Activated T-cell treated with anti-CD3 and anti-CD28 coated beads, Interleukin-2, amount 50 U/mL, for 72 hours (primary cell): ENCODE results near the gene ARMC8. TPM values are rescaled to one million over a fixed set of nuclear protein-coding genes. Genes with fewer than 3 reads are reported as not detected.

ENCODE experiments used
- ATAC-seq, 2 donors: fragments of 150-1000 bp; cut with Tn5 transposase; replicated peaks in 1 of 2; 2 replicates each; pipeline ENCODE4 v1.10.0; 2021; ENCODE audit warnings: moderate library complexity in 2 of 2, mild to moderate bottlenecking in 1 of 2
- DNase-seq, 2 donors: peaks; one replicate each; pipeline ENCODE4 v3.0.0; 2021 to 2022; ENCODE audit warnings: mixed read lengths in 1 of 2
- H3K27ac Mint-ChIP-seq: one replicate; pipeline ENCODE4 v1.8.0; 2022; ENCODE audit warnings: mild to moderate bottlenecking, moderate library complexity, mixed read lengths
- H3K27me3 Mint-ChIP-seq: one replicate; pipeline ENCODE4 v1.8.0; 2022; ENCODE audit warnings: low read depth, mixed read lengths
- H3K36me3 Mint-ChIP-seq, 2 donors: one replicate each; pipeline ENCODE4 v1.8.0; 2022; ENCODE audit warnings: mixed read lengths in 2 of 2, mild to moderate bottlenecking in 1 of 2; ENCODE audit not compliant: insufficient read depth in 2 of 2
- H3K4me1 Mint-ChIP-seq: one replicate; pipeline ENCODE4 v1.8.0; 2022; ENCODE audit warnings: low read depth, mixed read lengths
- H3K4me3 Mint-ChIP-seq, 2 donors: one replicate each; pipeline ENCODE4 v1.8.0; 2022; ENCODE audit warnings: mild to moderate bottlenecking in 2 of 2, mixed read lengths in 2 of 2, moderate library complexity in 2 of 2
- H3K9me3 Mint-ChIP-seq, 2 donors: one replicate each; pipeline ENCODE4 v1.8.0; 2022; ENCODE audit warnings: mixed read lengths in 2 of 2
- total RNA-seq, 2 donors: library from RNA; stranded (reverse); gene quantifications; one replicate each; pipeline ENCODE4 v1.2.3, GENCODE V29; 2022

ARMC8 gene
- total RNA-seq, 2 donors from 2014 or later = 36.8 to 40.2 TPM

DNA sequence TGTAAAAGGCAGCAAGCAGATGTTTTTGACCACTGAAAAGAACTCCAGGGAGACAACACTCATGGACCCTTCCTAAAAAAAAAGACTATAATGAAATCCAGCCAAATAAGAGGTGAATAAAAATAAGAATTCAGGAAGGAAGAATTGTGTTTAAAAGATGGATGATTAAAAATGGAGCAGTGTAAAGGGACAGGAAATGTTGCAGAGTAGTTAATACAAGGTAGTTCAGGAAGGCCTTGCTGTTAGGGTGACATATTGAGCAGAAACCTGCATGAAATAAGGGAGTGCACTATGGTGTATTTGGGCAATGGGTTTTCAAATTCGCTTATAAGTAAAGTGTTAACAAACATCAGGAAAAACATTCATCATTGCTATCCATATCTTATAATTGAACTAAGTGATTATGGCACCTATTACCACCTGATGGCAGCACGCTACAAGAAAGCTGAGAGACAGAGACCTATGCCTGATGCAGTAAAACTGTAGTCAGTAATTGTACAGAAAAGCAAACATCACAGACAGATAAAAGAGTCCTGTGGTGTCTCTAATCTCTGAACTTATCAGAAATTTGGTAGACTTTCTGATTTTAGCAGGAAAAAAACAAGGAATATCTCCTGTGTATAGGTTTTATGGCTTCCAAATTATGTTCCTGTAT is 6.6 kb upstream of the ARMC8 start:
- DNase-seq = peak; percentile 26 to 31
- Mint-ChIP-seq H3K36me3 (peaks cover 0 to 3% of the 10 kb centered on the region in 2 donors), H3K9me3 (no peaks in the 10 kb centered on the region), H3K27ac (no peak overlapping the region), H3K4me1 (peaks cover 1% of the 10 kb centered on the region), H3K4me3 (no peak overlapping the region), H3K27me3 (peaks cover 20% of the 10 kb centered on the region)
- peak; percentile 80 to 89 for ATAC-seq

GRCh38 chr3:138184994-138185393 is 2.1 kb upstream of the ARMC8 start:
- Mint-ChIP-seq H3K27ac (no peak overlapping the region), H3K4me3 (no peak overlapping the region), H3K4me1 (peaks cover 29% of the 10 kb centered on the region), H3K36me3 (peaks cover 0 to 4% of the 10 kb centered on the region in 2 donors), H3K27me3 (peaks cover 20% of the 10 kb centered on the region), H3K9me3 (no peaks in the 10 kb centered on the region)
- DNase-seq = no peak
- no peak for ATAC-seq

- no peak for ATAC-seq
- H3K27me3 Mint-ChIP-seq = peaks cover 20% of the 10 kb centered on the region
- H3K4me1 Mint-ChIP-seq = peaks cover 30% of the 10 kb centered on the region
- H3K27ac Mint-ChIP-seq = peak overlapping the region; percentile 68
- peak overlapping the region; percentile 92 to 97 for H3K4me3 Mint-ChIP-seq
- no peaks in the 10 kb centered on the region for H3K9me3 Mint-ChIP-seq
- no peak for DNase-seq
- peaks cover 0 to 4% of the 10 kb centered on the region in 2 donors for H3K36me3 Mint-ChIP-seq
These were observed 880 bp upstream of the ARMC8 start for GRCh38 chr3:138186221-138186620.

- H3K4me1 Mint-ChIP-seq = peaks cover 37% of the 10 kb centered on the region
- H3K4me3 Mint-ChIP-seq = peak overlapping the region; percentile 92 to 97
- H3K9me3 Mint-ChIP-seq = no peaks in the 10 kb centered on the region
- H3K27me3 Mint-ChIP-seq = peaks cover 20% of the 10 kb centered on the region
- DNase-seq (peak; percentile 90 to 91), ATAC-seq (peak; percentile 92)
- peak overlapping the region; percentile 99 for H3K27ac Mint-ChIP-seq
- H3K36me3 Mint-ChIP-seq = peaks cover 0 to 4% of the 10 kb centered on the region in 2 donors
These were observed 252 bp upstream of the ARMC8 start for GRCh38 chr3:138186803-138187295.

DNA sequence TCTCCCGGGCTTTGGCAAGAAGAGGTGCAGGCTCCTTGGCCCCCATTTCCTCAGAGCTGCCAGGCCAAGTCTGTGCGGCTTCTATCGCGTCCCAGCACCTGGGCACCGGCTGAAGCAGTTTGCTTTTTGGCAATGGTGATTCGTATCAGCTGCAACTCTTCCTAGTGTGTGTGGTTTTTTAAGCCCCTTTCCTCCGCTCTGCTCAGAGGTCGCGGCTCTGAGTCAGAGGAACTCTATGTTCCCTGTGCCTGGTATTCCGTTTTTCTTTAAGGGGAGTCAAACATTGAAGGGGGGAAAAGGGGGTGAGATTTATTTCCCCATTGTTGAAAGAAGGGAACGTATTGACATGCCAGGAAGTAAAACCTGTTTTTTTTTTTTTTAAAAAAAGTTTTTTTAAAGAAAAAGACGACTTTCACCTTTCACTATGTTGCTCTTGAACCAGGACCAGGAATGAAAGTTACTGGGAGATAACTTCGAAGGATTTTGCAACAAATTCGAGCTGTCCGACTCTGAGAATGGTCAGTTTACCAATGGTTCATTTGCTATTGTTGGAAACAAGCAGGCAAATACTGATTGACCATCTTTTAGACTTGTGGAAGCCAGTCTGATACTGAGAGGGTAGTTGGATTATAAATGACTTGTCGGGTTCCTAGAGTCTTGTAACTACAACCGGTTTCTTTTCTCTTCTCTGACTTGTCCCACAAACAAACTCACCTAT is 1.1 kb downstream of the ARMC8 start:
- H3K27me3 Mint-ChIP-seq = peaks cover 20% of the 10 kb centered on the region
- DNase-seq (no peak), ATAC-seq (peak; percentile 8 to 16)
- H3K9me3 Mint-ChIP-seq = no peaks in the 10 kb centered on the region
- peak overlapping the region; percentile 40 for H3K27ac Mint-ChIP-seq
- peaks cover 0 to 4% of the 10 kb centered on the region in 2 donors for H3K36me3 Mint-ChIP-seq
- H3K4me1 Mint-ChIP-seq = peaks cover 43% of the 10 kb centered on the region
- H3K4me3 Mint-ChIP-seq = peak overlapping the region; percentile 92 to 97

- Mint-ChIP-seq H3K27me3 (no peaks in the 10 kb centered on the region), H3K36me3 (peaks cover 2 to 10% of the 10 kb centered on the region in 2 donors), H3K27ac (no peak overlapping the region), H3K4me3 (no peak overlapping the region), H3K4me1 (peaks cover 36% of the 10 kb centered on the region), H3K9me3 (no peaks in the 10 kb centered on the region)
- no peak for ATAC-seq
- DNase-seq = no peak
These were observed 8.4 kb downstream of the ARMC8 start for GRCh38 chr3:138195481-138195880.

- peaks cover 2 to 10% of the 10 kb centered on the region in 2 donors for H3K36me3 Mint-ChIP-seq
- peaks cover 41% of the 10 kb centered on the region for H3K4me1 Mint-ChIP-seq
- H3K4me3 Mint-ChIP-seq = no peak overlapping the region
- H3K27me3 Mint-ChIP-seq = no peaks in the 10 kb centered on the region
- H3K27ac Mint-ChIP-seq = no peak overlapping the region
- ATAC-seq (no peak), DNase-seq (no peak)
- no peaks in the 10 kb centered on the region for H3K9me3 Mint-ChIP-seq
These were observed 8.9 kb downstream of the ARMC8 start for GRCh38 chr3:138196023-138196422.

DNA sequence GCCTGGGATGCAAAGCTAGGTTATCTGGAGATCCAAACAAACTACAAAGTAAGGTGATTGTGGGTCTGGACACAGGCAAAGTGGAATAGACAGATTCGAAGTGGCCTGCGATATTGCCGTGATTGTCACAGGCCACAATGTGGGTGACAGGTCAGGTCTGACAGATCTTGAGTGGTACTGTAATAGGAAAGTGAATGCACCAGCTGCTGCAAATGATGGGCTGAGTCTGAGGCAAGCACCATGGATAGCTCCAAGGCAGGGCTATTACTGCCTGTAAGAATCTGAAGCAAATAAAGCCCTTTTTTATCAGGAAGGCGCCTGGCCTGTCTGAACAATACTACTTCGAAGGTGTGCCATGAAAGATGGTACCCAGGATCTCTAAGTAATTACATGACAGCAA is 10.0 kb downstream of the ARMC8 start:
- ATAC-seq (no peak), DNase-seq (no peak)
- no peaks in the 10 kb centered on the region for H3K27me3 Mint-ChIP-seq
- no peak overlapping the region for H3K27ac Mint-ChIP-seq
- peaks cover 34% of the 10 kb centered on the region for H3K4me1 Mint-ChIP-seq
- H3K9me3 Mint-ChIP-seq = no peaks in the 10 kb centered on the region
- peaks cover 2 to 10% of the 10 kb centered on the region in 2 donors for H3K36me3 Mint-ChIP-seq
- H3K4me3 Mint-ChIP-seq = no peak overlapping the region

DNA sequence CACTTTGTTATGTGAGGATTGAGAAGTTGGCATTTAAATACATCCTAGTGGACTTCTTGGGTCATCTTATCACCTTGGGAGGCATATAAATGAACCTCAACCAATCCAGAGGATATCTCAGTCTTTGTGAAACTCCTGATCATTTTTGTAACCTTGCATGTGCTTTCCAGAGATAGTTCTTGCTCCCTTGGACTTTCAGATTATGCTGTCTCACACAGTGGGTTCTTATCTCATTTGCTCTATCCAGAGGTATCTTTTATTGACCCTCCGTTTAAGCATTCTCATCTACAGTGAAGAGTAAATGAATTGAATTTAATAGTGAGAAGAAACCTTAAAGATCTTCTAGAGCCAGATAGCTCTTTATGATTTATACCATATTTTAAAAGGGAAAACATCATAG is 10.4 kb downstream of the ARMC8 start:
- Mint-ChIP-seq H3K4me1 (peaks cover 31% of the 10 kb centered on the region), H3K27me3 (no peaks in the 10 kb centered on the region), H3K4me3 (no peak overlapping the region), H3K36me3 (peaks cover 2 to 10% of the 10 kb centered on the region in 2 donors), H3K9me3 (no peaks in the 10 kb centered on the region), H3K27ac (no peak overlapping the region)
- DNase-seq (no peak), ATAC-seq (no peak)

GRCh38 chr3:138199851-138200250 is 12.8 kb downstream of the ARMC8 start:
- no peak for ATAC-seq
- Mint-ChIP-seq H3K9me3 (no peaks in the 10 kb centered on the region), H3K4me3 (peak overlapping the region in 1 of 2 donors; percentile 51), H3K4me1 (peaks cover 44% of the 10 kb centered on the region), H3K27me3 (no peaks in the 10 kb centered on the region), H3K27ac (no peak overlapping the region), H3K36me3 (peaks cover 2 to 15% of the 10 kb centered on the region in 2 donors)
- no peak for DNase-seq

DNA sequence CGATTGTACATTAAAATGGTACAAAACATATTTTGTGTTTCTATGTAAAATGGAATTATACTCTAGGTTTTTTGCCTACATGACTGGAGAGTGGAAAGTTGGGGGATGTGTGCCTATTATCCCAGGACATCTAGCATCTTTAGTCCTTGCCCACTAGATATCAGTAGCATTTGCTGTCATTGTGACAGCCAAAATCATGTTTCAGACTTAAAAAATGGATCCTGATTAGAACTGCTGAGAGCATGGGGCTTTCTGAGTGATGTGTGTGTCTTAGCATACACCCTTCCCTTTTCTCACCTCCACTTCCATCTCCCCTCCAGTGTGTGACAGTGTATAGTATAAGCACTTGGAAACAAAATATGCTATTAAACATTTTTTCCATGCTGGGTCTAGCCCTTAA is 13.3 kb downstream of the ARMC8 start:
- ATAC-seq = no peak
- no peak for DNase-seq
- Mint-ChIP-seq H3K27ac (no peak overlapping the region), H3K4me1 (peaks cover 44% of the 10 kb centered on the region), H3K4me3 (no peak overlapping the region), H3K27me3 (no peaks in the 10 kb centered on the region), H3K36me3 (peaks cover 2 to 15% of the 10 kb centered on the region in 2 donors), H3K9me3 (no peaks in the 10 kb centered on the region)

DNA sequence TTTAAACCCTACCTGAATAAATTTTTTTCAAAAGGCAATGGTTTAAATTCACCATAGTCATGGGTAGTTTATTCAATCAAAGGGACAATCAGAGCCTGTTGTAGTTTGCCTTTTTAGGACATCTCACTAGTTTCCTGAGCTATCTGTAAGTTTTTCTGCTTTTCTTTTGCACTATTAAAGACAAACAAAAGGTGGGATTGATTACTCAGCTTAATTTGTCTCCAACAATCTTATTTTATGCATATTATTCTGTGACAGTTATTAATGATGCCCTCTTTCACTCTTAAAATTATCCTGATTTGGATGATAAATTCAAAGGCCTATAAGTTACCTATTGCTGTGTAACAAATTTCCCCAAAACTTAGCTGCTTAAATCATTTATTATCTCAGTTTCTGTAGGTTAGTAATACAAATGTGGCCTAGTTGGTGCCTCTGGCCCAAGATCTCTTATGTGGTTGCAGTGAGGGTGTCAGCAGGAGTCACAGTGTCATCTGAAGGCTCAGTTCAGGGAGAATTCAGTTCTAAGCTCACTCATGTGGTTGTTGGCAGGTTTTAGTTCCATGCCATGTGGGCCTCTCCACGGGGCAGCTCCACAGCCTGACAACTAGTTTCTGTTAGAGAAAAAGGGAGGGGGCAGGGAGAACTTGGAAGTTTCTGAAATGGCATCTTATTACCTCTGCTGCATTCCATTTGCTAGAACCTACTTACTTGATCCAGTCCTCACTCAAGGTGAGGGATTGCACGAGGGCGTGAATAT is 16.0 kb downstream of the ARMC8 start:
- no peak overlapping the region for H3K27ac Mint-ChIP-seq
- H3K36me3 Mint-ChIP-seq = peaks cover 3 to 15% of the 10 kb centered on the region in 2 donors
- no peaks in the 10 kb centered on the region for H3K9me3 Mint-ChIP-seq
- DNase-seq (no peak), ATAC-seq (no peak)
- H3K4me3 Mint-ChIP-seq = no peak overlapping the region
- H3K4me1 Mint-ChIP-seq = peaks cover 38% of the 10 kb centered on the region
- no peaks in the 10 kb centered on the region for H3K27me3 Mint-ChIP-seq

DNA sequence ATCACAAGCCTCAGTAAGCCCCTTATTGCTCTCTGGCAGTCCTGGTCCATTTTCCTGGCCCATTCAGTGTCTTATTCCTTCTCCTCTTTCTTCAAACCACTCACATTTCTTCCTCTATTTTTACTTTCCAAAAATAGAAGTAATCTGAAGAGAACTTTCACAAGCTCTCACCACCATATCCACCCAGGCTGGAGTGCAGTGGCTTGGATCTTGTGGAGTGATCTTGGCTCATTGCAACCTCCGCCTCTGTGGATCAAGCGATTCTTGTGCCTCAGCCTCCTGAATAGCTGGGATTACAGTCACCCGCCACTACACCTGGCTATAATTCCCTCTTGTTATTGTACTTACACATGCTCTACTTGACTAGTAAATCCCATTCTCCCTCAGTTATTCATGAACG is 16.8 kb downstream of the ARMC8 start:
- no peaks in the 10 kb centered on the region for H3K27me3 Mint-ChIP-seq
- H3K4me1 Mint-ChIP-seq = peaks cover 36% of the 10 kb centered on the region
- no peak for ATAC-seq
- H3K9me3 Mint-ChIP-seq = no peaks in the 10 kb centered on the region
- H3K36me3 Mint-ChIP-seq = peaks cover 3 to 15% of the 10 kb centered on the region in 2 donors
- no peak overlapping the region for H3K27ac Mint-ChIP-seq
- no peak for DNase-seq
- no peak overlapping the region for H3K4me3 Mint-ChIP-seq
